Measurements from ENCODE around the gene RTN4.

RTN4 gene

DNA sequence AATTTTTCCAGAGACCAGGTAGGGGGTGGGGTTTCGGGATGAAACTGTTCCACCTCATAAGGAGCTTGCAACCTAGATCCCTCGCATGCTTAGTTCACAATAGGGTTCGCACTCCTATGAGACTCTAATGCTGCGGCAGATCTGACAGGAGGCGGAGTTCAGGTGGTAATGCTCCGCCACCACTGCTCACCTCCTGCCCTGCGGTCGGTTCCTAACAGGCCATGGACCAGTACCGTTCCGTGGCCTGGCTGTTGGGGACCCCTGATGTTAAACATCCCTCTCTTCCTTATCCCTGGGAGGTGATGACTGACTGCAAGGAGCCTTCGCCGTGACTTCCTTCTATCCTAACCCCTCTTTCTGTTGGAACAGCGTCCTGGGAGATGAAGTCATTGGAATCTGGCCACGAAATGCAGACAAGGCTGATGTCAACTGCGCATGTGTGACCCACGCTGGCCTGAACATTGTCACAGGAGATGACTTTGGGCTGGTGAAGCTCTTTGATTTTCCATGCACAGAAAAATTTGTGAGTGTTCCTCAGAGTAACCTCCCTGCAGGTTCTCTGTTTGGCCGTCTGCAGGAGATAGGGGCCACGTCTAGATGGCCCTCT lies 82.4 kb downstream of the RTN4 start:
- no peak for DNase-seq (ENCODE audit: low read depth)

DNA sequence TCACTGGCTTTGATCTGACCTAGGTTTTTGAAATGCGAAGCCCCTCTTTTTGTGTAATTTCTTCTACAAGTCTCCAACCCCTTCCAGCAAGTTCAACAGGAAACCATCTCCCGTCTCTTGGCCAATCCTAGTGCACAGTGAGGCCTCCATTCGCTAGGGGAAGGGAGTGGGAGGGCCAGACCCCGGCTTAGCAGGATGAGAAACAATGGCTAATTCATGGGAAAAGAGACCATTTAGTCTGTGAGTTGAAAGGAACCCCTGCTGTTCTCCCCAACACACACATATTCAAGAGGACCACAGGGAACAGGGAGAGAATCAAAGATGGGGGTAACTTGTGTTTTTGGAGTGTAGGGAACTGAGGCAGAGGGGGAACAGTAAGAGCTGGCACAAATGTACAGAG lies 83.0 kb downstream of the RTN4 start:
- no peak for DNase-seq (ENCODE audit: low read depth)

DNA sequence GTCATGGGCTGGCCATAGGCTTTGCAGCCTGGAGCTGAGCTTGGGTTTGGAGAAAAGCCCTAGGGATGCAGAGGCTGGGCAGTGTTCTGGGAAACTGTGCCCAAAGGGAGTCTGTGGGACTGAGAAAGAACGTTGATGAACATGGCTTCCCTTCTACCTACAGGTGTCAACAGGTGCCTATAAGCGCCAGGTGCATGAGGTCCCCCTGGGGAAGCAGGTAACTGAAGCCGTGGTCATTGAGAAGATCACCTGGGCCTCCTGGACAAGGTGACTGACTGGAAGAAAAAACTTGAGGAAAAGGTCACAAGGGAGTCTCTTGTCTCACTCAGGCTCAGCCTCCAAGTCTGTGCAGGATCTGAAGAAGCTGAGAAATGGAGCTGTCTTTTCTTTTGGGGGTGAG lies 83.4 kb downstream of the RTN4 start:
- no peak for DNase-seq (ENCODE audit: low read depth)

DNA sequence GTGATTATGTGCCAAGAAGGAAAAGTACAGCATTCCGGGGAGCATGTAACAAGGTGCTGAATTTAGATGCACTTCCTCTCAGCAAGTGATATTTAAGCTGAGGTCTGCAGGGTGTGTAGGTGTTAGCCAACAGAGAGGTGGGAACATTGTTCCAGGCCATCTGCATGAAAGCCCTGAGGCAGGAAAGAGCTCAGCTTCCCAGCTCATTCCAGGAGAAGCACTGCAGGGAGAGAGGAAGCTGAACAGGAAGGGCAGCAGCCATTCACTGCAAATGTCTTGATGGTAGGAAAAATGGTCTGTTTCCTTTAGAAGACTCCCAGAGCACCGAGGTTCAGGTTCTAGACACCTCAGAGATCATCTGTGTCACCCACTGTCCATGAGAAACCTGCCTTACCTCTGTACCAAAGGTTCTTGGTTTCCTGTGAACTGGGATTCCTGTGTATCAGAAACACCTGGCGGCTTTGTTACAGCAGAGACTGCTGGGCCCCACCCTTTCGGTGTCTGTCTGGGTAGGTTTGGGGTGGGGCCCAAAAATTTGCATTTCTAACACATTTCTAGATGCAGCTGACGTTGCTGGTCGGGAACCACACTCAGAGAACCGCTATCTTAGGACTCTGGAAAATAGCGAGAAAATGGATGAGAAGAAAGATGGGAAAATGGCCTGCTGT lies 84.0 kb downstream of the RTN4 start:
- DNase-seq (ENCODE audit: low read depth), result no peak

DNA sequence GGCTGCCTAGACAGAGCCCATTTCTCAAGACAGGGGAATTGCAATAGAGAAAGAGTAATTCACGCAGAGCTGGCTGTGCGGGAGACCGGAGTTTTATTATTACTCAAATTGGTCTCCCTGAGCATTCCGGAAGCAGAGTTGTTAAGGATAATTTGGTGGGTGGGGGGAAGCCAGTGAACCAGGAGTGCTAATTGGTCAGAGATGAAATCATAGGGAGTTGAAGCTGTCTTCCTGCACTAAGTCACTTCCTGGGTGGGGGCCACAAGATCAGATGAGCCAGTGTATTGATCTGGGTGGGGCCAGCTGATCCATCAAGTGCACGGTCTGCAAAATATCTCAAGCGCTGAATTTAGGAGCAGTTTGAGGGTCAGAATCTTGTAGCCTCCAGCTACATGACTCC lies 84.8 kb downstream of the RTN4 start:
- DNase-seq (ENCODE audit: low read depth), result no peak

DNA sequence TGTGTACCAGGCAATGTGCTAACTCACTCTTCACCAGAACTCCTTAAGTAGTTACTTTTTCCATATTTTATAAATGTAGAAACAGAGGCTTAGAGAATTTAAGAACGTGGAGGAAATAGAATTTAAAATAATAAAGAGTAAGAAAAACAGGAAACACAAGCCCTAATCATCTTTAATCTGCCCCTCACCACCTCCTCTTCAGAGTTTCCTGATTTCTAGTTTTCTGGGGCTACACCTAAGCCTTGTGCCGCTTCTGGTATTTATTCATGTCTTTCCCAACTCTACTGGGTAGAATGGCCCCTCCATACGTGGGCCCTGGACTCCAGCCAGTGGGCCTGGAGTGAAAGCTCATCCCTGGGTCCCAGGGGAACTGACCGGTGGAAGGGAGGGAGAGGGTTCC lies 85.4 kb downstream of the RTN4 start:
- no peak for DNase-seq (ENCODE audit: low read depth)

DNA sequence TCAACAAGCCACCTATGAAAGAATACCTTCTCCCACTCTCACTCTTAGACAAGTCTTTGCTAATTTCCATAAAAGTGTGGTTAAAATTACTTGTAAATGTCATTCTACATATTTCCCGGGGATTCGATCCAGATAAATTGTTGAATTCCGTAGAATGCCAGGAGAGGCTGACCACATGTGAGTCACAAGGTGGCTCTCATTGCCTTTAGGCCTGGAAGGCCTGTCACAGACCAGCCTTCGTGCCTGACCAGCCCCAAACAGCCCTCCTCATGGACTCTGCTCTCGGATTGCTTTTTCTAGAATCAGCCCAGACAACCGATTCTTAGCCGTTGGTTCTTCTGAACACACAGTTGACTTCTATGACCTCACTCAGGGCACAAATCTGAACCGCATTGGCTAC lies 86.0 kb downstream of the RTN4 start:
- no peak for DNase-seq (ENCODE audit: low read depth)

DNA sequence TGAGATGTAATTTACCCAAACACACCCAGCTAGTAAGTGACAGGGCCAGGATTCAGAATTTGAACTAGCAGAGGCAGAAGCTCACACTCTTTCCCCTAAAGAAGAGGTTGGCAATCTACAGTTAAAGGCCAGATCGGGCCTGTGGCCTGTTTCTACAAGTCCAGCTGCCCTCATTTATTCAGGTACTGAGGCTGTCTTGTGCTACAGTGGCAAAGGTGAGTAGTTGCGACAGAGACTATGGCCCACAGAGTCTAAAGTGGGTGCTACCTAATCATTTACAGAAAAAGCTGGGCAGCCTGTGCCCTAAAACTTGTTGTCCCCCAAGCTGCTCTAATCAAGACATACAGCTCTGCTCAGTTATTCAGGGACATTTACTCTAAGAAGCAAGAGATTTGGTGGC lies 86.8 kb downstream of the RTN4 start:
- DNase-seq (ENCODE audit: low read depth), result no peak

DNA sequence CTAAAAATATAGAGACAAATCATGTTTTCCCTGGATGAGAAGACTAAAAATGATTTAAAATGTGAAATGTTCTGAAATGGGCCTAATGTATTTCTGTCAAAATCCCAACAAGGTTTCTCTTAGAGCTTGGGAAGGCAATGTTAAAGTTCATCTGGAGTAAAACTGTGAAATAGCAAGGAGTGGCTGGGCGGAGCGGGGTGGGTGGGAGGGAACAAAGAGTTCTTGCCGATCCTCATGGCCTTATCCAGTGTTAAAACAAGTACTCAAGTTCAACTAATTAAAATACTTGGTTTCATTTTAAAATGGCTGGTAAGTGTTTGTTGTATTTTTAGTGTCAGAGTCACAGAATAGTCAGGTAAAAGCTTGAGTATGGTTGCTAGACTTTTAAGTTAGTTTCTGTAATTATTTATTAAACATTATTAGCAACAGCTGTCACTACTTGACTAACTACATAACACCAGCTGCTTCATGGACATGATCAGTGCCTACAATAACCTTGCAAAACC lies 87.3 kb downstream of the RTN4 start:
- no peak for DNase-seq (ENCODE audit: low read depth)

DNA sequence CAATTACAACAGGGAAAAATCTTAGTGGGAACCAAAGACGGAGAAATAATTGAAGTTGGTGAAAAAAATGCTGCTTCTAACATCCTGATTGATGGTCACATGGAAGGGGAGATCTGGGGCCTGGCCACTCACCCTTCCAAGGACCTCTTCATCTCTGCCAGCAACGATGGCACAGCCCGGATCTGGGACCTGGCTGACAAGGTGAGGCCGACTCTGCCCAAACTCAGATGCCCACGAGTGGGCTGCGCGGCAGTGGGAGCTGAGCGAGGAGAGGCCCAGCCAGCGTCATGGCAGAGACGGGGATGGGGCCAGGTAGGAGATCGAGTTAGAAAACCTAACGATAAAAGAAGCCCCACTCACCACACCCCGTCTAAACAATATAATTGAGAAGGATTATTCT lies 87.7 kb downstream of the RTN4 start:
- DNase-seq (ENCODE audit: low read depth), result no peak

DNA sequence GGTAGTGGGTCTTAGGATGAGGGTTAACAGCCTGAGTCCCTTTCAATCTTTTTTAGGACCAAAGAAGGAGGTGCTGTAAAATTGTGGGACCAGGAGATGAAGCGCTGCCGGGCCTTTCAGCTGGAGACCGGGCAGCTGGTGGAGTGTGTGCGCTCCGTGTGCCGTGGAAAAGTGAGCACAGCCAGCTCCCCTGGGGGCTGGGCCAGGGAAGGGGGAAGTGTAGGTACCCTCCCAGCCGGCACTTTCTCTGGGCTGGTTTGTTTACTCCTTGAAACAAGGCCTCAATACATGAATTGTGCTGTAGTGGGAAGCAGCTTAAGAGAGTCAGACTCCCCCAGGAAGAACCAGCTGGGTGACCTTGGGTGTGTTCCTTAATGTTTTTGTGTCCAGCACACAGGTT lies 90.1 kb downstream of the RTN4 start:
- no peak for DNase-seq (ENCODE audit: low read depth)

DNA sequence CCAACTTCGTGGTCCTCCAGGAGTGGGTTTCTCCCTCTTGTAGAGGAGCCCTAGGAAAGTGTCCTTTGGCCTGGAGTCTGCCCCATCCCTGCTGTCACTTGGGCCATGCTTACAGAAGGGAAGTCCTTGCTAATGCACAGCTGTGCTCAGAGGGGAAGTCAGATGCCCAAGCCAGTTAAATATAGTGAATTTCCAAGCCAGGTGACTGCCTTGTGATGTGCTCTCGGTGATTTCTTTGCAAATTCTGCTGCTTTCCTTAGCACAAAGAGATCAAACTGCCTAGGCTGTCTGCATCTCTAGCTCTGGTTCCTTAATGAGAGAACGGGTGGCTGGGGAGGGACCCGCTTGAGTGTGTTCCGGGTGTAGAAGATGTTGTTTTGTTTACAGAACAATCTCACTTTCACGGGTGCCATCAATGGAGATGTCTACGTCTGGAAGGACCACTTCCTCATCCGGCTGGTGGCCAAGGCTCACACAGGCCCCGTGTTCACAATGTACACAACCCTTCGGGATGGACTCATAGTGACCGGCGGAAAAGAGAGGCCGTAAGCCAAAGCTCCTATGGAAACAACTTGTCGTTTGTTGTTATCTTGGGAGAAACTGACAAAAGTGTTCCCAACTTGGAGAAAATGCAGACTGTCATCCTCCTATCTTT lies 91.4 kb downstream of the RTN4 start:
- no peak for DNase-seq (ENCODE audit: low read depth)

DNA sequence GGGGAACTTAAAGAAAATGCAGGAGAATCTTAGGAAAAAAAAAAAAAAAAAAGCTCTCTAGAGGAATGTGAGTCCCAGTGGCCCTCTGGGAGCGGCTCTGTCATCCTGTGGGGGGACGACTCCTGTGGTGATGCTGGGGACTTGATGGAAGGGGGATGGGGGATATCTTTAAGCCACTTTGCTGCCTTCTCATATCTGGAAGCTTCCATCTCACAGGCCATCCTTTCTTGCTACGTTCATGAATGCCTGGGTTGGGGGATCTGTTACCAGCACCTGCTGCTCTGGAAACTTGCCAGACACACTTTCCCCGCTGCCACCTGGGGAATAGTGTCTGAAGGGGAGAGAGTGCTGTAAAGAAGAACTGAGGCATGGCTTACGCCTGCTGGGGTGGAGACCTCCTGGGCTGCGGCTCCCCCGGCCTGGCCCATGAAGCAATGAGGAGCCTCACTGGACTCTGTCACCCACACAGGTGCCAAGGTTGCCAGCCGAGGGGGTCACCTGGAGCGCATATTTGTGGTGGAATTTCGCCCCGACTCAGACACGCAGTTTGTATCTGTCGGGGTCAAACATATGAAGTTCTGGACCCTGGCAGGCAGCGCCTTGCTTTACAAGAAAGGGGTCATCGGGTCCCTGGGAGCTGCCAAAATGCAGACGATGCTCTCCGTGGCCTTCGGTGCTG lies 92.8 kb downstream of the RTN4 start:
- no peak for DNase-seq (ENCODE audit: low read depth)

DNA sequence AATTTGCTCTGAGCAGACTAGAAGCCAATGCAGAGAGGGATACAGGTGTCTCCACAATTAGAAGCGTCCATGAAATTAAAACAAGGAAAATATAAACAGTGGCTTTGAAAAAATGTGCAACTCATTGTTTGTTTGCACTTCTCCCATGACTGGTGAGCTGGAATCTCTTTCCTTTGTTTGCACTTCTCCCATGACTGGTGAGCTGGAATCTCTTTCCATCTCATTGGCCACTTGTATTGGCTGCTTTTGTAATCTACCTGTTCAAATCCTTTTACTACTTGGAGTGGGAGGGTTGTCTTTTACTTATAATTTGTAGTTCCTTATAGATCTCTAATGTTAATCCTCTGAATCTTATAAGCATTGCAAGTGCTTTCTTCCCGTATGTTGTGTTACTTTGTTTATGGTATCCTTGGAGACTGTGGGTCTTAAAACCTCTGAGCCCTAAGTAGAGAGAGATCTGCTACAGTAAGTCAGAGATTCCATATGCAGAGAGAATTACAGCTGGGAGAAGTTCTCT lies 94.1 kb downstream of the RTN4 start:
- DNase-seq (ENCODE audit: low read depth), result no peak

DNA sequence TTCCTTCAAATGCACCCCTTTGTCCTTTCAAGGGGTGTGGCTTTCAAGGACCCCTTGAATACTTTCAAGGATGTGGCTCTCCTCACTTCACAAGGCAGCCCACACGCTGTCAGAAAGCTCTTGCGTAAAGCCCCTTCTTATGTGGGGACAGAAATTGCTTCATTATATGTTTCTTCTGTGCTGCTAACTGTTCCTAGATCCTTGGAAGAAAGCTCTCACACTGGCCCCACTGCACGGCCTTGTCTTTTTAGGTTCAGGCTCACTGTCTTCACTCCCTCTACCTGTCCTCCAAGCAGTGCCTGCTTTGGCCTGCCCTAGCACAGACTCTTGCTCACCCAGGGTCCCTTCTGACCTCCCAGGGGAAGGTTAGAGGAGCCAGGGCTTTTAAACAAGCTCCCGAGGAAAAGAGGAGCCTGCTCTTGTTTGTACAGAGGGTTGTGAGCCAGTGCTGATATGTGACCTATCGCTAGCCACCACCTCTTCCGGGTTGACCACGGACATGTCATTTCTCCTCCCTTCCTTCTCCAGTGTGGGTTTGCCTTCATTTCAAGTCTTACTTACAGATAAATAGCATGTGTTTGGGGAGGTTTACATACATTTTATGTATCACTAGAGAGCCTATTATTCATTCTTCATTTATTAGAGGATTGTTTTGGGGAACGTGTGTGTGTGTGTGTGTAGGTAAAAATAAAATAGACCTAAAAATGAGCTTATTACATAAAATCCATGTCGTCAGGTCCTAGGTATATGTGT lies 94.7 kb downstream of the RTN4 start:
- DNase-seq (ENCODE audit: low read depth), result no peak

DNA sequence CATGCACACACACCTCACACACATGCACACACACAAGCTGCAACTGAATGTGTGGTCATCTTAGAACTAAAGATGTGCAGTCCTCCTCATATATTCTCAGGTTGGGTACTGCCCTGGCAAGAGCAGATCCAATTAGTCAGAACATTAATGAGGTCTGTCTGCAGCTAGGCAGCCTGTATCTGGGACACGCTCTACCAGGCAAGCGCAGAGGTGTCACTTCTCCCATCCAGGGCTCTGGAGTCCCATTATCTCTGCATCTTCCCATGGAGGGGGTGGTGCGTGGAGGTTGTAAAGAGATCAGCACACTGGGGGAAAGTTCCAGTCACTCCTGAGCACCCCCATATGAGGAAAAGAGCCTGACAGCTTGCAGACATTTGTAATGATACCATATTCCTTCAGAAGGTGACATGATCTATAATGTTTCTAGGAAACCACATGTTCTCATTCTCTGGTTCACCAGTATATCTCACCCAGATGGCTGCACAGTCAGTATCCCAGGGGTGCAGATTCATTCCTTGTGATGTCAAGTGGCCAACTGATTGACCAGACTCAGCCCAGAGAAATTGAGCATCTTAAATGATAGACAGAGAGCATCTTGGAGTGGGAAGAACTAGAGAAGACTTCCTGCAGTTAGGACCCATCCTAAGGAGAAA lies 95.4 kb downstream of the RTN4 start:
- no peak for DNase-seq (ENCODE audit: low read depth)

DNA sequence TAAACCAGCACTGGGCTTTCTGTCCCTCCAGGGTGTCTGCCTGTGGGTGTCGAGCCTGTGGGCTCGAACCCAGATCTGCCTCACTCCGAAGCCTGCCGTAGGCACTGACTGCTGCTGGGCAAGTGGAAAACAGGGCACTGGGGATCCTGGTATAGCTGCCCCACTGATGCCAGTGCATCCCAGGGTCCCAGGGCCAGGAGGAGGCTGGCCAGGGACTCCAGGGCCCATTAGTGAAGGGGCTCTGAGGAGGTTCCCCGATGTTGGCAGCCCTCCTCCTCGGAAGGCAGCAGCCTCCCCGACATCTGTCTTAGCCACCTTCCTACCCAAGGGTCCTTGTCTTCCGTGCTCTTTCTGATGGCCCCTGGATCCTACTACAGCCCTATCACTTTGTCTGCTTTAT lies 96.1 kb downstream of the RTN4 start:
- no peak for DNase-seq (ENCODE audit: low read depth)

DNA sequence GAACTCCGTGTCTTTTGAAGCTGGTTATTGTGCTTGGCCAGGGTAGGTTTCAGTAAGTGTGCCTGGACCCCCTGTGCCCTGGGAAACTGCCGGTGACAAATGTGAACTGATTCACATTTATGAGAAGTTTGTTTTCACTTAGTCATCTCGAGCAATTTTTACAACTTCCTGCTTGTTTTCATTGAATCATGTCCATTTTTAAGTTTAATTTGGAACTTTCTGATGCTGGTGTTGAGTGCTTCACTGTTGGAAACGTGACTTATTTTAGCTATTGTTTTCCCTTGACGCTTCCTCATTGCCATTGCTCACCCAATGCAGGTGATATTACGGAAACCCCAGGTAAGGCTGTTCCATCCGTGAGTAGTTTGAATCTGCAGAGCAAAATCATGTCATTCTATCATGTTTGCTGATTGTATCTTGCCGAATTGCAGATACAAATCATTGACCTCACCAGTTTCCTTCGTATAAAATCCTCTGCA lies 97.2 kb downstream of the RTN4 start:
- DNase-seq (ENCODE audit: low read depth), result no peak

DNA sequence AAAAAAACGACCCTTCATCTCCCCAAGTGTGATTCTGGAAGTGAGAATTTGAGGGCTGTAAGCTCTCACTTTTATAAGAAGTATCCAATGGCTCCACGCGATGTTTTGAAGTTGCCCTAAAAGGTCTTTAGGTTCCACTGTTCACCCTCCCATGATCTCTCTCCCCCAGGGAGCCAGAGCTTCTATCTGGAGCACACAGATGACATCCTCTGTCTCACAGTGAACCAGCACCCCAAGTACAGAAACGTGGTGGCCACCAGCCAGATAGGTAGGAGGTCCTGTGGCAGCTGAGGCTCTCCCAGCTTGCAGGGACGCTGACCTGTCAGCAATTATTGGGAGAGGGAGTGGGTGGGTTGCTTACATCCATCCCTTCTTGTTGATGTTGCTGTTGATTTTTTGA lies 97.8 kb downstream of the RTN4 start:
- DNase-seq (ENCODE audit: low read depth), result no peak

DNA sequence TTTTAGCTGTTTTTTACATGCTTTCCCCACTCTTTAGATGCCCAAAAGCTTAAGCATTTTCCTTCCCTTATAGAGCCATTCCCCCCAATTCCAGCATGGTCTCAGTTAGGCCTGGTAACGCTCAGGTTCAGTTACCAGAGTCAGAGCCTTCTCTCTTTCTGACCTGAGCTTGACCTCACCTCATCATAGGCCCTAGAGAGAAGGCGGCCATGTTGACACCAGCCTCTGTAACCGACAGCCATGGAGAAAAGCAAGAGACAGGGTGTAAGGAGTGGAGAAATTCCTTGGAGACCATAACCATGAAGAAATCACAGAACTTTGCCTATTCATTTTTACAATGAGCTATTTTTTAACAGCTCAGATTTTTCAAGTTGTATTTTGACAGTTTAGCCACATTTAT lies 99.4 kb downstream of the RTN4 start:
- no peak for DNase-seq (ENCODE audit: low read depth)

DNA sequence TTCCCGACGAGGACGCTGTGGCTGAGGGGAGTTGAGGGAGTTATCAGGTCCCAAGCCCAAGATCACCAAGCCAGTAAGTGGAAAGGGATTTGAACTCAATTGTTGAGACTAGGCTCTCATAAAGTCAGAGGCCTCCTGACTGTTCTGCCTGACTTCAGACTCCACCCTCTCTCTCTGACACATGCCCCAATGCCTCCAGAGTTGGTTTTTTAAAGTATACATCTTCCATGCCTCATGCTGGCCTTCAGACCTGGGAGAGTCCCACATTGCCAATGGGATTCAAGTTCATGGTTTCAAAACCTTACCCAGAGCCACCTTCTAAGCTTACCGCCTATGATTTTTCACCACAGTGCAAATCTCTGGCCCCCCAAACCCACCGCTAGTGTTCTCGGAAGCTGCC lies 100.8 kb downstream of the RTN4 start:
- no peak for DNase-seq (ENCODE audit: low read depth)
